22Rv1 (cell line): ENCODE measurements around the gene FADS3.

Experiments used
- H3K27ac ChIP-seq: fragments of 450-650 bp; 2 replicates; pipeline ENCODE4 v1.5.1; 2017
- CTCF ChIP-seq: fragments of 450-650 bp; IDR thresholded peaks from 2 replicates; pipeline ENCODE4 v1.5.1; 2017; ENCODE audit warnings: mild to moderate bottlenecking
- ZFX ChIP-seq: fragments of 450-650 bp; IDR thresholded peaks from 2 replicates; pipeline ENCODE4 v1.6.1; 2017; ENCODE audit warnings: antibody characterized with exemption, borderline replicate concordance

FADS3 gene

GRCh38 chr11:61918938-61919704, 27.8 kb upstream of the FADS3 start:
- TF ChIP-seq ZFX (no peak), CTCF (no peak)
- no peak overlapping the region for H3K27ac ChIP-seq

GRCh38 chr11:61918251-61918937, 27.0 kb upstream of the FADS3 start:
- H3K27ac ChIP-seq = no peak overlapping the region
- no peak for TF ChIP-seq CTCF
- TF ChIP-seq ZFX = no peak

- H3K27ac ChIP-seq = no peak within 1 kb of the TSS
- TF ChIP-seq ZFX (no peak), CTCF (no peak)
These were observed 26.2 kb upstream of the FADS3 start, which contains the start of gene RAB3IL1 for GRCh38 chr11:61917334-61918109. Gene RAB3IL1 (minus strand): TSS chr11:61917566. CDS start chr11:61917367, 199 bp downstream.

GRCh38 chr11:61916737-61917333, 25.5 kb upstream of the FADS3 start:
- TF ChIP-seq CTCF (no peak), ZFX (no peak)
- H3K27ac ChIP-seq = no peak overlapping the region

- no peak overlapping the region for H3K27ac ChIP-seq
- TF ChIP-seq CTCF = no peak
- TF ChIP-seq ZFX = no peak
These were observed 23.3 kb upstream of the FADS3 start for GRCh38 chr11:61914471-61915171.

GRCh38 chr11:61913699-61914395, 22.5 kb upstream of the FADS3 start:
- no peak for TF ChIP-seq ZFX
- TF ChIP-seq CTCF = no peak
- H3K27ac ChIP-seq = no peak overlapping the region
